OCI-LY7 (cell line): ENCODE results near the gene PRR7.

Source experiments
- CTCF ChIP-seq: fragments of 200-600 bp; sonication (generic); conservative IDR thresholded peaks from 2 replicates; pipeline ENCODE4 v1.5.1; 2014; ENCODE audit warnings: mild to moderate bottlenecking, antibody characterized with exemption, low read length, moderate library complexity, mixed read lengths
- EZH2phosphoT487 ChIP-seq: fragments of 200-600 bp; sonication (generic); IDR thresholded peaks from 2 replicates; pipeline ENCODE4 v1.6.1; 2018; ENCODE audit warnings: low read depth, borderline replicate concordance, mild to moderate bottlenecking, mixed run types, antibody characterized with exemption, low read length, moderate library complexity, mixed read lengths

GRCh38 chr5:177490311-177490991, 43.8 kb downstream of the PRR7 start:
- no peak for TF ChIP-seq CTCF
- no peak for TF ChIP-seq EZH2phosphoT487
